ENCODE measurements around the gene CARNS1. TPM values are rescaled to one million over a fixed set of nuclear protein-coding genes. Genes with fewer than 3 reads are reported as not detected.

The CARNS1 gene
- total and polyA plus RNA-seq, 2 of the 13 experiments (the other 11 are each of a cell fraction or from before 2014, with no cell fraction given): not detected

DNA sequence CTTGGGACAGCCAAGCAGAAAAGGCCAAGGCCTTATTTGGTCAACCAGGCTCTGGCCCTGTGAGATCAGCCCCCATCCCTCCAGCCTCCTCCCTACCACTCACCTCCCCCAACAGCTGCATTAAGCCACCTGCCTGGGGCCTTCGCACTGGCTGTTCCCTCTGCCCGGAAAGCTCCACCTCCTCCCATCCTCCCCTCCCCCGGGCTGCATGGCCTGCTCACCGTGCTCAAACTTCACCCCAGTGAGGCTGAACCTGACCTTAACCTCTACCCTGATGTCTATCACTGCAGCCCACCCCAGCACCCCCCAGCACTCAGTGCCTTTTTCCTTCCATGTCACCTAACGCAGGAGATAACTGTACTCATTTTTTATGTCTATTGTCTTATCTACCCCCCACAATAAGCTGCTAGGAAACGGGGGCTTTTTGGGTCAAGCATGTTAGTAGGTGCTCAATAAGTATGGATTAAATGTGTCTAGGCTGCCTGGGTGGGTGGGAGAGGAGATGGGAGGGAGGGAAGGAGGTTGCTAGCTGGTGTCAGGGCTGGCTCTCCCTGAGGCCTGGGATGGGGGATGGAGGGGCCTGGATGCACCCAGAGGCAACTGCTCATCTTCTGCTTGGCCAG lies 21.1 kb downstream of the CARNS1 start:
- Histone ChIP-seq H3K9ac (ENCODE audit: insufficient read depth, low read depth, low read length) (no peak overlapping the region), H3K4me2 (ENCODE audit: low read depth, low read length) (no peak overlapping the region), H2AFZ (ENCODE audit: low read length) (no peak overlapping the region), H4K20me1 (ENCODE audit: insufficient read depth, low read length) (no peaks in the 10 kb centered on the region), H3K36me3 (replicated peaks in 1 of 2; ENCODE audit: control insufficient read depth in 1 of 2, insufficient read depth in 2 of 2, low read length in 2 of 2) (peaks cover 18 to 28% of the 10 kb centered on the region in 2 experiments; a peak in 4 of 5 replicates), H3K4me3 (replicated peaks in 1 of 3; ENCODE audit: insufficient read depth in 1 of 3, low read depth in 2 of 3, low read length in 3 of 3) (no peak overlapping the region), H3K27ac (ENCODE audit: extremely low read length, insufficient read depth, low read length) (no peak overlapping the region), H3K27me3 (ENCODE audit: control insufficient read depth in 1 of 2, insufficient read depth in 2 of 2, low read length in 2 of 2) (no peaks in the 10 kb centered on the region), H3K4me1 (ENCODE audit: insufficient read depth, low read length) (no peaks in the 10 kb centered on the region), H3K79me2 (ENCODE audit: insufficient read depth, low read length) (no peaks in the 10 kb centered on the region), H3K9me3 (ENCODE audit: low read length) (no peaks in the 10 kb centered on the region)
- DNase-seq (ENCODE audit: low spot score) (no peak), FAIRE-seq (no peak), ATAC-seq (no peak)
- intact Hi-C loops (cut with micrococcal nuclease; ENCODE audit: unreplicated experiment) (no loop called here), in situ Hi-C loops (cut with HindIII; ENCODE audit: extremely low pct_ligation_motif_present, low pct_unique_long_range_greater_than_20kb) (no loop called here)
- ChIA-PET CTCF (ENCODE audit: low intra/inter-chr PET ratio, low total read pairs) (no interaction called here), POLR2A (interaction anchor here (1.4 to 1.6 kb wide), 2 partner anchors 8 to 32 kb away, joined by 3 to 4 read pairs; partner anchors contain the start of gene RPS6KB2)
- no TSS peak for BruUV-seq (replicated peaks)
- WGBS (ENCODE audit: low lambda C conversion rate): 72% methylated on average over 6 of the region's 6 CpGs
- TF ChIP-seq GTF3A (CRISPR knock-in tag; conservative IDR thresholded peaks at IDR 0.05): no peak
- TF ChIP-seq RAD21 (CRISPR knock-in tag; IDR thresholded peaks at IDR 0.05): no peak
- TF ChIP-seq, protein P1, sequence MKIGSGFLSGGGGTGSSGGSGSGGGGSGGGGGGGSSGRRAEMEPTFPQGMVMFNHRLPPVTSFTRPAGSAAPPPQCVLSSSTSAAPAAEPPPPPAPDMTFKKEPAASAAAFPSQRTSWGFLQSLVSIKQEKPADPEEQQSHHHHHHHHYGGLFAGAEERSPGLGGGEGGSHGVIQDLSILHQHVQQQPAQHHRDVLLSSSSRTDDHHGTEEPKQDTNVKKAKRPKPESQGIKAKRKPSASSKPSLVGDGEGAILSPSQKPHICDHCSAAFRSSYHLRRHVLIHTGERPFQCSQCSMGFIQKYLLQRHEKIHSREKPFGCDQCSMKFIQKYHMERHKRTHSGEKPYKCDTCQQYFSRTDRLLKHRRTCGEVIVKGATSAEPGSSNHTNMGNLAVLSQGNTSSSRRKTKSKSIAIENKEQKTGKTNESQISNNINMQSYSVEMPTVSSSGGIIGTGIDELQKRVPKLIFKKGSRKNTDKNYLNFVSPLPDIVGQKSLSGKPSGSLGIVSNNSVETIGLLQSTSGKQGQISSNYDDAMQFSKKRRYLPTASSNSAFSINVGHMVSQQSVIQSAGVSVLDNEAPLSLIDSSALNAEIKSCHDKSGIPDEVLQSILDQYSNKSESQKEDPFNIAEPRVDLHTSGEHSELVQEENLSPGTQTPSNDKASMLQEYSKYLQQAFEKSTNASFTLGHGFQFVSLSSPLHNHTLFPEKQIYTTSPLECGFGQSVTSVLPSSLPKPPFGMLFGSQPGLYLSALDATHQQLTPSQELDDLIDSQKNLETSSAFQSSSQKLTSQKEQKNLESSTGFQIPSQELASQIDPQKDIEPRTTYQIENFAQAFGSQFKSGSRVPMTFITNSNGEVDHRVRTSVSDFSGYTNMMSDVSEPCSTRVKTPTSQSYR (CRISPR knock-in tag; IDR thresholded peaks at IDR 0.05; ENCODE audit: borderline replicate concordance): peak; percentile 37; the same call in 1 of the 2 replicates
